G401 (cell line): ENCODE data around the gene ZFP64. TPM values are rescaled to one million over a fixed set of nuclear protein-coding genes. Genes with fewer than 3 reads are reported as not detected.
A peak's percentile ranks its signal among the peaks of the same experiment; 100 is the strongest.
"Not testable (repeated sequence)": the region's sequence is repeated elsewhere in the genome, so short reads cannot be mapped to it uniquely, and the experiment has no call there.

Source experiments
- DNase-seq: peaks from one replicate; pipeline ENCODE4 v3.0.0-alpha.2; 2015; ENCODE audit warnings: low spot score
- in situ Hi-C: cut with HindIII; loops from 2 replicates; pipeline ENCODE4 v1.10.0; 2016; ENCODE audit warnings: low sequenced_read_pairs, mixed read lengths
- total RNA-seq: library from RNA; depleted of rRNA; stranded (reverse); fragments of >200 nt; shearing (Covaris generic); gene quantifications from 2 replicates; pipeline ENCODE4 v1.2.3, GENCODE V29; 2014

ZFP64 gene
- total RNA-seq, 1 experiment from 2014 or later: 140 TPM

DNA sequence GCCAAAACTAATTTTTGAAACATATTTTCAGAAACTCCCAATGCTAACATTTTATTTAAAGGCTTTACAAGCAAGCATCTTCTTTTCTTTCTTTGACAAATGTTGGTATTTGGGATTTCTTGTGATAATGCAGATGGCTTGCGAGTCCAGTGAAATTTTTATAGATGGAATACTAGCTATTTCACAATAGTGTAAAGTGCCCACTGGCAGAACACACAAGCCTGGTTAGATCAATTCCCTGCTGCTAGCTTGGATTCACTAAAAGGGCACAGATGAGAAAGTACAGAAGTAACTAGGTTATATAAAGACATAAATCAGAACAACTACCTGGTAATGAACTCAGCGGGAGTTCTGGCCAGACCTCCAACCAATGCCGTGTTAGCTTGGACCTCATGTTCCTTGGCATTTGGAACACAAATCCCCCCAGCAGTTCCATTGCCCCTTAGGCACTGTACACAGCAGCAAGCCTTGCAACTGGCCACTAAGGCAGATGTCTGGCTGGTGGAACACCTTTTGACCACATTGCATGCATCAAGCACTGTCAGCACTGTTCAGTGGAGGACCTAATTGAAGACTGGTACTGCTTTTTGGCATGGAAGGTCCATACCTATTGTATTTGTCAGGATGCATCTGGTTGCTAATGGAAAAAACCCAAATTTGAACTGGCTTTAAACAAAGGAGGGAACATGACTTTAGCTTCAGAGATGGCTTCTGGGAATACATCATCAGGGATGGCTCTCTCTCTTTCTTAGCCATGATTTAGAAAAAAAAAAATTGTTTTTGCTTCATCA, 15.6 kb upstream of the ZFP64 start:
- in situ Hi-C loops: no loop called here
- no peak for DNase-seq

DNA sequence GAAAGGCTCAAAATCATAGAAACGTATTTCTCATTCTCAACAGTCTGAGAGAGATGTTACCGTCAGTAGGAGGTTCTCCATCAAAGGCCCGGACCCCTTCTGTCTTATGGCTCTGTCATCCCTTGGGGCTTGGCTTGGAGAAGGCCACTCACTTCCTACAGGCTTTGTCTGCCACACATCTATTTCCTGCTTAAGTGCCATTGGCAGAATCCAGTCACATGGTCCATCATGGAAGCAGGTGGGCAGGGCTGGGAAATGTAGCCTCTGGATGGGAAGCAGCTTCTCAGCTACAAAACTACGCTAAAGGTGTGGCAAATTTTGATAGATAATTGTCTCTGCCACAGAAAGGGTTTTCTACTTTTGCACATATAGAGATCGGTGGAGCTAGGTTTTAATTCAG, 12.6 kb upstream of the ZFP64 start:
- DNase-seq: no peak
- in situ Hi-C loops: no loop called here

DNA sequence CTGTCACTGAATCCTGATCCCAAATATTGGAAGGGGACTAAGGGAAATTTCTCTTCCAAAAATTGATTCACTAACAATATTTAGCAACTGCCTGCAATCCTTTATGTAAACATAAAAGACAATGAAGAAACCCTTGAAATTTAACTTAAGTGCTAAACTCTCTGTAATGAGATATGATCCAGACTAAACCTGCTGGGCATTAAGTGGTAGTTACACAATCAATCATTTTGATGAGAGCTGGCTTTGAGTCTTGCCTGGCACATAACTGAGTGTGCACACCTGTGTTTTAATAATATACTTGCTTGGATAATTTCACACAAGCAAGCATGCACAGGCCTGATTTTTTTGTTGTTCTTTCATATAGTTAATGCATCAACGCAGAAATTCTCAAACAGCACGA, 9.8 kb upstream of the ZFP64 start:
- DNase-seq: no peak
- in situ Hi-C loops: no loop called here

DNA sequence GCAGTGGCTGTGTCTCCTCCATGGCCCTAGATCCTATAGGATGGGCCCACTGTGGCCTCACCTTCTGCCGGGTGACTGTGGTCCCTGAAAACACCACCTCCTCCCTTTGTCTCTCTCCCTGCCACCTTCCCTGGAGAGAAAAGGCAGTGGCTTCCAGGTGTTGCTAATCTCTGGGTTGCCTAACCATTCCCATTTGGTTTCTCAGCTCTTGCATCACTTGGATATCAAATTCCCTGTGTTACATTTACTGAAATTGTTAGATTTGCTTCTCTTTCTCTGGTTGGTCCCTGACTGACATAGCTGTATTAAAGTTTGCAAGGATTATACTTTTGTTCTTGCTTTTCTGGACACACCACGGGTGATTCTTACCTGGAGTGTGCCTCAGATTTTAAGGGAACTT, 9.3 kb upstream of the ZFP64 start:
- in situ Hi-C loops: no loop called here

DNA sequence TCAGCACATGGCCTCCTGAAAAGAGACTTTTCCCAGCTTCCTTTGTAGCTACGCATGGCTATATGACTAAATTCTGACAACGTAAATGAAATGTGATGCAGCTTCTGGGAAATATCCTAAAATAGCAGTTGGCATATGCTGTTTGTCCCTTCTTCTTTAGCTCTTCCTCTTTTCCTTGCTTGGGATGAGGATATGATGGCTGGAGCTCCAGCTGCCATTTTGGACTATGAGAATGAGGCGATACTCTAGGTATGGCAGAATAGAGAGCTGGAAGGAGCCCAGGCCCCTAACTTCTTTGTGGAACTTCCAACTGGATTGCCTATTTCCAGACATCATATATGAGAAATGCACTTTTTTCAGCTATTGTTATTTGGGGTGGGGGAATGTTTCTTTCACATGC, 5.3 kb upstream of the ZFP64 start:
- no peak for DNase-seq
- in situ Hi-C loops: no loop called here

More for the DNA sequence above, 9.3 kb upstream of the ZFP64 start:
- DNase-seq: no peak

DNA sequence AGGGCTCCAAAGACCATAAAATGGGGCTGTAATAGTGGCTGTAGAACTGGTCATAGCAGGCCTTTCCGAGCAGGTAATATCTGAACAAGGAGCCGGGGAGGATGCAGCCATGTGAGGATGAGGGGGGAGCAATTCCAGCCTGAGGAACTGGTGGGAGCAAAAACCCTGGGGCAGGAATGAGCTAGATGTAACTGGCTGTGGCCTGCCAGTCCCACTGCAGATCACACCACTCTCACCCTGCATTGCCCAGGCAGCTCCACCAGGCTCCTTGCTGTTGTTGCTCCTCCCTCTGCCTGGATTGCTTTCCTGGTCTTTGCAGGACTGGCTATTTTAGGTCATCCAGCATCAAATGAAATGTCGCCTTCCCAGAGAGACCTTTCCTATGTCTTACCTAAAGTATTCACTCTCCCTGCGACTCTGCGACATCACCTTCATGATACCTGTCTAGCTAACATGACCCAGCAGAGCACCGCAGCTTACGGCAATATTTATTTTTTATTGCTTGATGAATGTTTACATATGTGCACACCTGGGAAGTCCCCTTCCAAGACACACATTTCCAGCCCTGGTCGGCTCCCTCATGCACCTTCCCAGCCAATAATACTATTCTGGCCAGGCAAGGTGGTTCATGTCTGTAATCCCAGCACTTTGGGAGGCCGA, 2.4 kb upstream of the ZFP64 start:
- DNase-seq: no peak
- in situ Hi-C loops: no loop called here

DNA sequence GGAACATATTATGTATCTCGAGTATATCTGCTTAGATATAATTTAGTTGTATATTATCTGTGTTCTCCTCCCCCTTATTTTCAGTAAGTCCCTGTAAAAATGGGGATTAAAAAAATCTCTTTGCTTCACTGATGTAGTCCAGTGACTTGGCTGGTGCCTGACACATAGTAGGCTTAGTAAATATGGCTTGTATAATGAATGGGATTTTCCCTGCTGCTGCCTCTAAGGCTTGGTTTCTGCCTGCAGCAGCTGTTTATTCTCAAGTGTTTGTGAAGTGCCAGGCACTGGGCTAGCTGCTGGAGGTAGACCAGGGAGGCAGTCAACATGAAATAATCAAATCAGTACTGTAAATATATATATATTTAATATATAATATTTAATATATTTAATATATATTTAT, 1.6 kb upstream of the ZFP64 start:
- in situ Hi-C loops: no loop called here
- no peak for DNase-seq

DNA sequence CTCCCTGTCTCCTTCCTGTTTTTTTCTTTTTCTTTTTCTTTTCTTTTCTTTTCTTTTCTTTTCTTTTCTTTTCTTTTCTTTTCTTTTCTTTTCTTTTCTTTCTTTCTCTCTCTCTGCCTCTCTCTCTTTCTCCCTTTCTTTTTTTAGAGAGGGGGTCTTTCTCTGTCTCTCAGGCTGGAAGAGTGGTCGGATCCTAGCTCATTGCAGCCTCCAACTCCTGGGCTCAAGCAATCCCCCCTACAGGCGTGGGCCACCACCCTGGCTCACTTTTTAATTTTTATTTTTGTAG, 1.1 kb upstream of the ZFP64 start:
- DNase-seq, in situ Hi-C loops: not testable (repeated sequence)

DNA sequence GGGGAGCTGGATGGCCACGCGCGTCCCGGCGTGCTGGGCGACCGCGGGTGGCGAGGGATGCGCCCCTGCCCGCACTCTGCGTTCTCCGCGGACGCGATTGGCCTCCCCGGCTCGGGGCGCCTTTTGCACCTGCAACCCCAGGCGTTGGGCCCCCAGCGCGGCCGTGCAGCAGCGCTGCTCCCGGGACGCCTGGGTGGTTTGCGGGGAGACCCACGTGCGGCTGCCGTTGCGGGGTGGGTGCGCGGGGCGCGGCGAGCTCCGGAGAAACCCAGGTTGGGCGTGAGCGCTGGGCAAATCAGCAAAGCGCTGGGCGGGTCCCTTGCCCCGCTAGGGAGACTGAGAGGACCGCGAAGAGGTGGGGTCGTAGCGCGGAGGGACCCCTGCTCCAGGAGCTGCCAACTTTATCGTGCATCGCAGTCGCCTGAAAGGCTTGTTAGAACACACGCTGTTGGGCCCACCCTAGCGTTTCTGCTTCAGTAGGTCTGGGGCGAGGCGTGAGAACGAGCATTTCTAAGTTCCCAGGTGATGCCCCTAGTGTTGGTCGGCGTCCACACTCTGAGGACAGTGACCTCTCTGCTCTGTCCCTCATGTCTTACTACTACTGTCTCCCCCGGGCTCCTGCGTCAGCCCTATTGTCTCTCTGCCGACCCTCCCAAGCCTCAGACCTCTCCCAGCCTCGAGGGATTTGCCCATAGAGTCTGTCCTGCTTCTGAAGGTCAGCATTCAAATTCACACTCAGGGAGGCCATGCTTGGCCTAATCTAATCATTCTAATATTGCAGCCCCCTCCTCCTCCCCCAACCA, 538 bp upstream of the ZFP64 start:
- in situ Hi-C loops: no loop called here

DNA sequence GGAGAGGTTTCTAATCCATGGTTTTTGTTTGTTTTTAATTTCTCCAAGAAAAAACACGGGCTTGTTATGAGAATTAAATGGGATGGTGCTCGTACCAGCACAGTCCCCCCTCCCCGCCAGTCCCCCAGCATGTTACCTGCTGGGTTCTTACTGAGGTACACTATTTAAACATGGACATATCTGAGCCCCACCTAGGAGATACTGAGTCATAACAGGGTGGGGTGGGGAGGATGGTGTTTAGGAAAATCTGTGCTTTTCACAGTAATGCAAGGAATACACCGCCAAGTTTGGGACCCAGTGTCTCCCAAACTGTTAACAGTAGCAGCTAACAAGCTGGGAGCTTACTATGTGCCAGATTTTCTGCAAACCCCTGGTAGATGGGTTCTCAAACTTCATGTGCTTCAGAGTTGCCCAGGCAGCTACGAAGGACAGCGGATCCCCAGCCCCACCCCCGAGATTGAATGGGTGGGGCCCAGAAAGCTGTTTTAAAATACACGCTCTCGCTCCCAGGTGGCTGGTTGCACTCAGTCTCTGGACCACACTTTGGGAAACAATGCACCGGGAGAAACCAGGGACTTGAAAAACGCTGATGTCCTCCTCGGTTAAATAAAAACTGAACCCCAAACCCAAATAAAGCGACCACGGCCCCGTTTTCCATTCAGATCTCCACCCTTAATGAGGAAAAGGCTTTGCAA, 995 bp downstream of the ZFP64 start:
- in situ Hi-C loops: no loop called here
- DNase-seq: peak; percentile 67

More for the DNA sequence above, 538 bp upstream of the ZFP64 start:
- peak; percentile 60 for DNase-seq

DNA sequence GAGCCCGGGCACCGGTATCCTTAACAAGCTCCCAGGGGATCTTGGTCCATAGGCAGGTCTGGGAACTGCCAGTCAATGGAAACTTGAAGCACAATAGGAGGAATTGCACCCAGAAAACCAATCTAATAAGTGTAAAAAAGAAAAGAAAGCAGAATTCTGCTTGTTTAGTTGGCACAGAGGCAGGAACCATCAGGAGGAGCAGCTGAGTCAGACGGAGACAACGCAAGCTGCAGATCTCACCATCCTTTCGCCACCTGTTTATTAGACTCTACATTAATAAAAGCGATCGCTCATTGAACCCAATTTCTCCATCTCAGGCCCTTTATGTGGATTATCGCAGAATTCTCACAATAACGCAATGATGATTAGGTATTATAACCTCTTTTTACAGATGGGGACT, 9.8 kb downstream of the ZFP64 start:
- in situ Hi-C loops: no loop called here
- no peak for DNase-seq

DNA sequence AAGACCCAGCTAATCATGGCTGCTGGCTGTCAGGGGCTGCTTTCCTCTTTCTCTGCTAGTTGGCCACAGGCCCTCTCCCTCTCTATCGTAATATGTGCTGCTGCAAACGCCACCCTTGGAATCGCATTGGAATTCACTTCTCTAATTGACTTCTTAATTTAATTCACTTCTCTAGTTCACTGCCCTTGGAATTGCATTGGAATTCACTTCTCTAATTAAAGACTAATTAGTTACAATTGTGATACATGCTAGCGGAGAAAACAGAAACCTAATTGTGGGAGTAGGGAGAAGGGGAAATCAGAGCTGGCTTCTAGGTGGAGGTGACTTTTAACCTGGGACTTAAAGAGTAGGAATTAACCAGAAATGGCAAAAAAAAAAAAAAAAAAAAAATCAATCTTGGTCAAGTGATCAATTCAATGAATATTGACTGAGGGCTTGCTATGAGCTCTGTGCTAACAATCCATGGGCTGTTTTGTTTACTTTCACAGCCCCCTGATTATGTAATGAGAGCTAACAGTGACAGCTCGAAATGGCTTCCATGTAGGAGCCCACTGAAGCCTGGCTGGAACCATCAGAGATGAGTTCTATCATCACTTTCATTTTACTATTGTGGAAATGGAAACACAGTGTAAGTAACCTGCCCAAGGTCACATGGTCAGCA, 11.3 kb downstream of the ZFP64 start:
- in situ Hi-C loops: no loop called here
- no peak for DNase-seq

DNA sequence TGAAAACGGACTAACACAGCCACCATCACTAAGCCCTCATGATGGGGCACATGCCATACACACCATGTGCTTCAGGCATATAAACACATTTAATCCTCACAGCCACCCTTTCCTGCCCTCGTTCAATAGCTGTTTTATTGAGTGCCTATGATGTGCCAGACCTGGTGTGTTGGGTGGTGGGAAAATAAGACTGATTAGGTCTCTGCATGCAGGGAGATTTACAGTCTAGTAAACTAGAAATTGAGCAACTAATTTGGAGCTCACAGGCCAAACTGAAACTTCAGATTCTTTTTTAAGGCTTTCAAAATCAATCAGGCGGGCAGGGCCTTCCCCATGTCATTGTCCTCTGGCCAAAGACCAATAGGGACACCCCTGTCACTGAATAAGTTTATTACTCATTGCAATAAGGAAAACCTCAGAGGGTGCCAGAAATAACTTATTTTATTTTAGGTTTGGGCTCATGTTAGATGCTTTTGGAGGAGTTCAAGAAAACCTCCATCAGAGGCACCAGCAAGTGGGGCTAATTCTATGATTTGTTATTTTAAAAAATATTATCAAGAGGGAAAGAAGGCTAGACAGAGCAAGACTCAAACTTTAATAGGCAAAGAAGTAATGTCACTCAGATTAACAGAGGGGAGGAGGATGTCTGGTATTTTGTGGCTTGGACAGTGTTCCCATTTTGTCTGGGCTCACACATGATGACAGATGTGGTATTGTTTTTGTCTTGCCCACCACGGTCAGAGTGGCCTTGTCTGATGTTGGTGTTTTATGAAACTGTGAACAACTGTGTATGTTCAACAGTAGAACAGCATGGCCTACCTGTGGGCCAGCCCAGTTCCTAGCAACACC, 12.0 kb downstream of the ZFP64 start:
- DNase-seq: no peak
- in situ Hi-C loops: no loop called here

DNA sequence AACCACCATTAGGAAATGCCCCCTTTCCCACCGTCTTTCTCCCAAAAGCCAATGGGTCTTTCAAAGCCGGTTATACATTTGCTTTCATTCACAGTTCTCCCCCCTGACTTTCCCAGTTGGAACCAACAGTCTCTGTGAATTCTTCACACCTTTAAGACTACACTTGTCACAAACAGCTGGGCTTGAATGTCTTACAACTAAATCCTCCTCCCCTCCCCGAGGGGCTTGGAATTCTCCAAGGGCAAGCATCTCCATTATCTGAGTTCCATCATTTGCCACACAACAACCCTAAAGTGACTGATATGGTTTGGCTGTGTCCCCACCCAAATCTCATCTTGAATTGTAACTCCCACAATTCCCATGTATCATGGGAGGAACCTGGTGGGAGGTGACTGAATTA, 12.9 kb downstream of the ZFP64 start:
- no peak for DNase-seq
- in situ Hi-C loops: no loop called here

DNA sequence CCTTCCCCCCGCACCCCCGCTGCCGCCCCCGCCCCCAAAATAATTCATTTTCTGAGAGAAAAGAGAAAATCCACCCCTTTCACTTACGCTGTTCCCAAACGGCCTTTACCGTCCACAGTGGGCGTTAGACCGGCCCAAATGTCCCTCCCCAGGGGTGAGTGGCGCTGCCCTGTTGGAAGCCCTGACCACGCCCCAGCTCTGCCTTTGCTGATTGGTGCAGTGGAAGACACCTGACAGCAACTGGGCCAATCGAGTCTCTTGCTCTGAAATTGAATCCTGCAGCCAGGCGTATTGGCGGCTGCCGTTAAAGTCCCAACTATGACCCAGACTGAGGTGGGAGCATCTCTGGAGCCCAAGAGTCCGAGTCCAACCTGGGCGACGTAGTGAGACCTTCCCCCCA, 15.7 kb downstream of the ZFP64 start:
- in situ Hi-C loops: no loop called here
- no peak for DNase-seq

DNA sequence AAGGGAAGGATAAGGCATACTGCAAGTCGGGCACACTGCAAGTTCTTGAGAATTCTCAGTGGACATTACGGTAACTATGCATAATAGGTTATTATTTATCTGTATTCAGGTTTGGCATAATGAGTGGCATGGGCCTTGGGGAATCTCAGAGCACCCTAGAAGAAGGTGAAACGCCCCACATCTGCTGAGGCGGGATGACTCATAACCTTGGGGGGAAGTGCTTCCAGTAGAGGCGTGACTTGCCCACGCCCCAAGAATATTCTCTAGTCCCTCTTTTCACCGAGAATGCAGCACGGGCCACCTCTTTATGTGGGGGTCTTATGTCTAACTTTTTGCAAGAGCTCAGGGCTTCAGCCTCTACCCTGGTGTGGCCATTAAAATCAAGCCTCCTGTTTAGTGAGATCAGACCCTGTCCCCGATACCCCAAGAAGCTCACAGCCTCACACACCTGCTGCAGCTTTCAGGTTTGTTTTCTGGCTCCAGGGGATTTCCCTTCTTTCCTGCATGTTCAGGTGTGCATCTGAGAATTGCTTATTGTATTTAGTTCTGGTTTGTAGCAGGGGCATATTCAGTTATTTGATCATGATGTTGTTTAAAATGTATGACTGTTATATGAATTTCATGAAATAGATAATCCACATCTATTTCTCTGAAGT, 19.1 kb downstream of the ZFP64 start:
- in situ Hi-C loops: no loop called here
- no peak for DNase-seq

DNA sequence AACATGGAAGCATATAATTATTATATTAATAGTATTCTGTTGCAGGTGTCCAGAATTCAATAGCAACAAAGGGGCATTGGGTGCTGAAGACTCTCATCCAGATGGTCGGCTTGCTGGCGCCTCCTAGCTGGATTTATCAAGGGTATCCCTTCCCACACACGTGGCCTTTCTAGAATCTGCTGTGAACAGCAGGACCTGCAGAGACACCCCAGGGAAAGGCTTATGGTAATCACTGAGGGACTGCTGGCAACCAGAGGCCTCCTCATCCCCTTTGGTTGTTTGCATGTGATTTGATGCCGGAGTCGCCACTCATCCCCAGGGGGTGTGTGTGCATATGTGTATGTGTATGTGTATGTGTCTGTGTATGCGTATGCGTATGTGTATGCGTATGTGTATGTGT, 20.6 kb downstream of the ZFP64 start:
- DNase-seq: no peak
- in situ Hi-C loops: no loop called here

DNA sequence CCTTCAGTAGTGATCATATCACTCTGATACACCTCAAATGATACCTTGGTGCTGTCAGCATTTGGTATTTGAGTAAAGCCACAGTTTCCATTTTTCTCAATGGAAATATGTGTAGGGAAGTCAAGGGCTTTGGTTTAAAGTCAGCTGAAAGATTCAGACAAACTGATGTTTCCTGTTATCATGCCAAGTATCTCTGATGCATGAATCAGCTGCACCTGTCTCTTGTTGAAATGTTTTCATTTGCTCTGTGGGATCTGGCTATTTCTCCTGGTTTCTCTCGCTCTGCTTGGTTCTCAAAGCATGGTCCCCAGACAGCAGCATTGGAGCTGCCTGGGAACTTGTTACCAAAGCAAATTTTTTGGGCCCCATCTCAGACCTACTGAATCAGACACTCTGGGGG, 23.5 kb downstream of the ZFP64 start:
- no peak for DNase-seq
- in situ Hi-C loops: no loop called here
